Naive thymus-derived CD8-positive, alpha-beta T cell (primary cell): ENCODE results near the gene RIMS4. TPM values are rescaled to one million over a fixed set of nuclear protein-coding genes. Genes with fewer than 3 reads are reported as not detected.

Source experiments
- ATAC-seq, 2 donors: fragments of 150-1000 bp; cut with Tn5 transposase in 1 of 2; sonication (Bioruptor Pico), chemical (Tn5 transposase) in 1 of 2; 1 replicate in 1 of 2; 2 replicates in 1 of 2; pipeline ENCODE4 v1.10.0; 2021; ENCODE audit warnings: mild to moderate bottlenecking in 2 of 2, moderate library complexity in 2 of 2
- POLR2A ChIA-PET: fragments of 350-600 bp; sonication (Branson Sonifier 250); formaldehyde crosslinking; loops from one replicate; lab custom pipeline; 2021; ENCODE audit warnings: antibody characterized with exemption; lab: Charles Lee
- DNase-seq, 10 donors: peaks; one replicate each; pipeline versions ENCODE4 v3.0.0 to v3.0.0-alpha.2; 2020 to 2022
- H3K27ac Mint-ChIP-seq, 10 donors: one replicate each; pipeline ENCODE4 v1.8.0; 2020 to 2022; ENCODE audit warnings: mild to moderate bottlenecking in 10 of 10, mixed read lengths in 10 of 10, moderate library complexity in 4 of 10, inconsistent platforms in 1 of 10
- H3K27me3 Mint-ChIP-seq, 5 donors: one replicate each; pipeline ENCODE4 v1.8.0; 2021 to 2022; ENCODE audit warnings: mixed read lengths in 5 of 5
- H3K36me3 Mint-ChIP-seq, 3 donors: one replicate each; pipeline ENCODE4 v1.8.0; 2020 to 2022; ENCODE audit warnings: mixed read lengths in 3 of 3, mild to moderate bottlenecking in 2 of 3, inconsistent platforms in 1 of 3
- H3K4me1 Mint-ChIP-seq, 4 donors: one replicate each; pipeline ENCODE4 v1.8.0; 2021 to 2022; ENCODE audit warnings: mixed read lengths in 4 of 4
- H3K4me3 Mint-ChIP-seq, 10 donors: one replicate each; pipeline ENCODE4 v1.8.0; 2020 to 2022; ENCODE audit warnings: mild to moderate bottlenecking in 10 of 10, mixed read lengths in 10 of 10, moderate library complexity in 6 of 10, inconsistent platforms in 1 of 10
- H3K9me3 Mint-ChIP-seq, 9 donors: one replicate each; pipeline ENCODE4 v1.8.0; 2020 to 2022; ENCODE audit warnings: mixed read lengths in 9 of 9, mild to moderate bottlenecking in 3 of 9, inconsistent platforms in 1 of 9, moderate library complexity in 1 of 9
- polyA plus RNA-seq, 3 donors: library from polyadenylated mRNA; unstranded; fragments of 300-500 nt; fragmentation: Illumina TruSeq; gene quantifications; one replicate each; pipeline ENCODE4 v1.2.3, GENCODE V29; 2021
- total RNA-seq, 8 experiments: library from RNA in 2 of 8; stranded (reverse) in 2 of 8; gene quantifications; one replicate each; pipeline ENCODE4 v1.2.3 and lab custom pipeline; 2021 to 2026

The RIMS4 gene
- total and polyA plus RNA-seq, 5 experiments from 2014 or later = not detected

DNA sequence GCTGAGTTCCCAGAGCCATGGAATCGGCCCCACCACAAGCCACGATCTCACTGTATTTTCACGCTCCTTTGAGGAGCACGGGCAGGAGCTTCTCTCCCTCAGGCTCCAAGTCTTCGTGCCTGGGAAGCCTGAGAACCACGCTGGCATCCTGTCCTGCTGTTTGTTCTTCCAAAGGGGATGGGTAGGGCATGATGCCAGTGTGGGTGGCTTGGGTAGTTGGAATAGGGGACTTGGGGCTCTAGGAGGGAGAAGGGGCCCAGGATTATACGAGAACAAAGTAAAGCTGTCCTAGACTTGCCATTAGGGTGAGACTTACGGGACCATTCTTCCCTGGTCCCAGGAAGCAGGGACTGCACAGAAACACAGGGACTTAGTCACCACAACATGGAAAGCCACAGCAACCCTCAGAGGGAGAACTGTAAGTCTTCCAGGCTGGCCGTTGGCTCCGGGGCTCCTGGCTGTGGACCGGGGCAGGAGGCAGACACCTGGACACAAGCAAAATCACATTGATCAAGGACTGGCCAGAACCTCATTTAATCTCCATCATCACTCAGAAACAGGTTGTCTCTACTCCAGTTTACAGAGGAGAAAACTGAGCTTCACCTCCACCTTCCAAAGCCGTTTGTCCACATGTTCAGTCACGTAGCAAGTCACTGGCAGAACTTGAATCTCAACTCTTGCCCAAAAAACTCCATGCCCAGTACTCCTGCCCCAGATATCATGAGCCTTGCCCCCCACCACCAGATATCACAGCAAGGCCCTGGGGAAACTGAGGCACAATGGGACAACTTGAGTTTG is 93.8 kb downstream of the RIMS4 start:
- DNase-seq = no peak
- ATAC-seq = no peak
- H3K4me3 Mint-ChIP-seq = no peak overlapping the region
- H3K4me1 Mint-ChIP-seq = peaks cover 0 to 4% (median 2%) of the 10 kb centered on the region in 4 donors
- H3K9me3 Mint-ChIP-seq = no peaks in the 10 kb centered on the region
- H3K27me3 Mint-ChIP-seq = peaks cover 0 to 10% (median 0%) of the 10 kb centered on the region in 5 donors
- POLR2A ChIA-PET = no interaction called here
- no peaks in the 10 kb centered on the region for H3K36me3 Mint-ChIP-seq
- H3K27ac Mint-ChIP-seq = no peak overlapping the region

DNA sequence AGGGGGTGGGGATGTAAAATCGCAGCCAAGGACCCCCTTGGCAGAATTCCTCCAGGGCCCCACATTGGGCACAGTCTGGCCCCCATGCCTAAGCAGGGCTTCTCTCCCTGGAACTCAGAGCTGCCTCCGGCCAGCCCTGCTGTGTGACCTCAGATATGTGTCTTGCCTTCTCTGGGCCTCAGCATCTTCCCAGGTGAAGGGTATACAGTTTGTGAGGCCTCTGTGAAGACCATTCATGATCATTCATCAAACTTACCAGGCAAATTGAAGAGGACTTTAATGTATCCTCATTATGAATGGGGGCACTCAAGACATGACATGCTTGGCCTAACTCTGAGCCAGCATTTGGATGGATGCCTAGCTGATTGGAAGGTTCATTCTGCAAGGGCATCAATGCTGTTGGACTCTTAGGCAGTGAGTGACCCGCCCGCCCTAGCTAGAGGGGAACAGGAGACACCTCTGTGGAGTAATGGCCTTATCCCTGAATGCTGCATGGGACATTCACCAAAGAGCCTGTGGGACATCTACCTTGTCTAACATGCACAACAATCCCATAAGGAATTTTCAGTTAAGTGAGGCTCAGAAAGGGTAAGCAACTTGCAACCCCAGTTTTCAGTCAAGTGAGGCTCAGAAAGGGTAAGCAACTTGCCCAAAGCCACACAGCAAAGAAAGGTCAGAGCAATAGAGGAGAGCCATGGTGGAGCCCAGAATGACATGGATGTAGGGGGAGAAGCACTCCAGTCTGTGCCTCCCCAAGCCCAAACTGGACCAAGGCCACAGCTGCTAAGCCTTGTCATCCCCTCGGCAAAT is 94.6 kb downstream of the RIMS4 start:
- POLR2A ChIA-PET = no interaction called here
- H3K4me3 Mint-ChIP-seq = peak overlapping the region in 1 of 10 donors; percentile 14

DNA sequence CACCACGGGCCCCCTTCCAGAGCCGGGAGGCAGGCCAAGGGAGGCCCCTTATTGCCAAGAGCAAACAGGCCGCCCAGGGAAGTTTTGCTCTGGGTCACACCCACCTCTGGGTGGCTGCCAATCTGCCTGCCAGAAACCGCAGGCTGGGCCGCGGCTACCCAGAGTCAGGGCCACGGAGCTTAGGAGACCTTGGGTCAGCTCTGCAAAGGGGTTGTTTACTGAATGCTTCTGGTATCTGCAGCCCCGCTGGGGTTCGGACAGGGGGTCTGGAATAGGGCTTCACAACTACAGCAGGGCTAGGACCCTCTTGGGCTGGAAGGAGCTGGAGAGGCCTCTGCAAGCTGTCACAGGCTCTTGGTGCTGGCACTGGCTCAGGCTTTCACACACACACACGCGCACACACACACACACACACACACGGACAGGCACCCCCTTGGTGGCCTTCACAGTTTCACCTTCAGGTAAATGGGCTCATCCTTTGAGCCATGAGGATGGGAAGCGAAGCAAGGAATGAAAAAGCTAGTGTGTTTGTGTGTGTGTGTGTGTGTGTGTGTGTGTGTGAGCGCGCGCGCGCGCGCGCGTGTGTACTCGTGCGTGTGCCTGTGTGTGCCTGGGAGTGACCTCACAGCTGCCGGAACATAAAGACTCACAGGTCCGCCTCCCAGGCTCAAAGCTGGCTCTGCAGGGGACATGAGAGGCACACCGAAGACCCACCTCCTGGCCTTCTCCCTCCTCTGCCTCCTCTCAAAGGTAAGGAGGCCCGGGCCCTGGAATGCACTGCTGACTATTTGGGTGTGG is 95.4 kb downstream of the RIMS4 start, which contains the start of gene CCN5:
CCN5 (plus strand) TSS at position 669 of the 798 bp plus-strand sequence; CDS start at position 691, 22 bp downstream.
- no peak for ATAC-seq
- POLR2A ChIA-PET = no interaction called here

More for the DNA sequence above, 94.6 kb downstream of the RIMS4 start:
- H3K27me3 Mint-ChIP-seq = peaks cover 0 to 10% (median 0%) of the 10 kb centered on the region in 5 donors
- ATAC-seq = no peak
- DNase-seq = no peak
- H3K27ac Mint-ChIP-seq = no peak overlapping the region
- no peaks in the 10 kb centered on the region for H3K36me3 Mint-ChIP-seq
- no peaks in the 10 kb centered on the region for H3K9me3 Mint-ChIP-seq
- peaks cover 0 to 4% (median 2%) of the 10 kb centered on the region in 4 donors for H3K4me1 Mint-ChIP-seq

DNA sequence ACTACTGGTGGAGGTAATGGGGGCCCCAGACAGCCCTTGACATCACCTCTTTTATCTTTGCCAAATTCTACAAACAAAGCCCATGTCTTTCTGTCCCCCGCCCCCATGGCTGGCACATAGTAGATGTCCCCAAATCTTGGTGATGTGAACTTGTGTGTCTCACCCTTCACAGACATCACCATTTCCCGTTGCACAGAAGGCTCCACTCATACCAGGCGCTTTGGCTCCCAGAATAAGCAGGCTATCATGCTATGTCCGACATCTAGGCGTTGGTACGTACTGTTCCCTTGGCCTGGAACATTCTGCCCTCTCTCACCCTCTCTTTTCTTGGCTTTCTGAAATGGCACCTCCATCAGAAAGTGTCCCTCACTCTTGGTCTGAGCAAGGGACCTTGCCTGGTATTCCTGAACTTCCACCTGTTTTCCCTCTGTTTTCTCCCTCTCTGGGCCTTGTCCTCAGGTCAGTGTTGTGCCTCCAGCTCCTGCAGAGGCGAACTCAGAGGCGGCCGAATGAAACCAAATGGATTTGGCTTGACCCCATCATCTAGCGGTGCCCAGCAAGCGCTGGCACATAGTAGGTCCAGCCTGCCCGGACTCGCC is 96.1 kb downstream of the RIMS4 start:
- Mint-ChIP-seq H3K4me1 (peaks cover 0 to 4% (median 2%) of the 10 kb centered on the region in 4 donors), H3K36me3 (no peaks in the 10 kb centered on the region), H3K27me3 (peaks cover 0 to 10% (median 0%) of the 10 kb centered on the region in 5 donors), H3K9me3 (no peaks in the 10 kb centered on the region), H3K27ac (no peak overlapping the region), H3K4me3 (no peak overlapping the region)
- ATAC-seq (no peak), DNase-seq (no peak)
- POLR2A ChIA-PET = no interaction called here

More for the DNA sequence above, 95.4 kb downstream of the RIMS4 start, which contains the start of gene CCN5:
- Mint-ChIP-seq H3K36me3 (no peaks in the 10 kb centered on the region), H3K4me1 (peaks cover 0 to 4% (median 2%) of the 10 kb centered on the region in 4 donors), H3K9me3 (no peaks in the 10 kb centered on the region), H3K4me3 (peak within 1 kb of the TSS in 1 of 10 donors; percentile 14), H3K27me3 (peaks cover 0 to 10% (median 0%) of the 10 kb centered on the region in 5 donors), H3K27ac (no peak within 1 kb of the TSS)
- no peak for DNase-seq

DNA sequence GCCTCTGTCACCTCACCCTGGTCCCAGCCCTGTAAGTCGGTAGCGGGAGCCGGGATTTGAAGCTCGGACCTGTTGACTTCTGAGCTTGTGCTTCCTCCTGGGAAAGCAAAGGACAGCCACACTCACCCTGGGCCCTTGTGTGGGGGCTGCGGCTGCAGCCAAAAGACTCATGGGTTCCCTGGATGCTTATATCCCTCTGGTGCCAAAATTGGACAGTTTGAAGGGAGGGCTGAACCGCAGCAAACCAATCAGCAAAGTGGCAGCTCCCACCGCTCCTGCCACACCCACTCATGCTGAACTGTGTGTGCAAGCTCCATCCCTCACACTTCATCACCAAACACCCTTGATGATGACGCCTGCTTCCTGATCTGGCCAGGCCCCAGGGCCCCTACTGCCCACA is 99.1 kb downstream of the RIMS4 start:
- H3K4me1 Mint-ChIP-seq = peaks cover 0 to 4% (median 2%) of the 10 kb centered on the region in 4 donors
- no peak for DNase-seq
- peaks cover 0 to 10% (median 0%) of the 10 kb centered on the region in 5 donors for H3K27me3 Mint-ChIP-seq
- no peak overlapping the region for H3K4me3 Mint-ChIP-seq
- H3K36me3 Mint-ChIP-seq = no peaks in the 10 kb centered on the region
- ATAC-seq = no peak
- no peaks in the 10 kb centered on the region for H3K9me3 Mint-ChIP-seq
- peak overlapping the region in 1 of 10 donors; percentile 69 for H3K27ac Mint-ChIP-seq
- POLR2A ChIA-PET = no interaction called here

DNA sequence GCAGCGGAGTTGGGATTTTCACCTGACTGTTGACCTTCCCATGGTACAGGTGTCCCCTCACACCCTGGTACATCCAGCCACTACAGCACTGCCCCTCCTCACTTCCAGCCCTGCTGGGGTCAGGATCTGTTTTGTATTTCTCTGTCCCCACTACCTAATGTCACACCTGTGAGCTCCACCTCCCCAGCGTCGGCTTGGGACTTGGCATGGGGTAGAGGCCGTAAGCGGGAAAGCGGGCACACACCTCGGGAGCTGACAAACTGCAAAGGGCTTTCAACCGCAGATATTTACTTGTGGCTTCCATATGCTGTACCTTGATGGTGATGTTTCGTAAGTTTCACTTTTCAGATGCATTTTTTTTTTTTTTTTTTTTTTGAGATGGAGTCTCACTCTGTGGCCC is 100.5 kb downstream of the RIMS4 start:
- no peaks in the 10 kb centered on the region for H3K9me3 Mint-ChIP-seq

DNA sequence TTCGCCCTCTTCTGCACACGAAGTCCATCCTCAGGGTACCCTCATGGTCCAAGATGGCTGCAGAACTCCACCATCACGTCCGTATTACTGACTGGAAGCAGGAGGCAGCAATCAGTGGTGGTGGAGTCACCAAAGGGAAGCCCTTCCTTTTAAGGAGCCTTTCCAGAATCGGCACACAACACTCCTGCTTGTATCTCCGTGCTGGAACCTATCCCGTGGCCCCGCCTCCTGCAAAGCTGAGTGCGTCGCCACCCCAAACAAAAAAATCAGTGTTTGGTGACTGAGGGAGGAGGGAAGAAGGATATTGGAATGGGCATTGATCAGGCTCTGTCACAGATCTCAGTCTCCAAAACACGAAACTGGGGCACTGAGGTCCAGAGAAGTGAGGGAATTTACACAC is 101.0 kb downstream of the RIMS4 start:
- Mint-ChIP-seq H3K27ac (no peak overlapping the region), H3K9me3 (no peaks in the 10 kb centered on the region), H3K4me1 (peaks cover 0 to 3% (median under 1%) of the 10 kb centered on the region in 4 donors), H3K27me3 (peaks cover 0 to 9% (median 2%) of the 10 kb centered on the region in 5 donors), H3K36me3 (no peaks in the 10 kb centered on the region), H3K4me3 (no peak overlapping the region)
- ATAC-seq (no peak), DNase-seq (no peak)
- POLR2A ChIA-PET = no interaction called here

More for the DNA sequence above, 100.5 kb downstream of the RIMS4 start:
- ATAC-seq (no peak), DNase-seq (no peak)
- no peaks in the 10 kb centered on the region for H3K36me3 Mint-ChIP-seq
- no peak overlapping the region for H3K4me3 Mint-ChIP-seq
- peaks cover 0 to 10% (median 2%) of the 10 kb centered on the region in 5 donors for H3K27me3 Mint-ChIP-seq
- H3K4me1 Mint-ChIP-seq = peaks cover 0 to 3% (median 2%) of the 10 kb centered on the region in 4 donors
- no peak overlapping the region for H3K27ac Mint-ChIP-seq
- POLR2A ChIA-PET = no interaction called here

DNA sequence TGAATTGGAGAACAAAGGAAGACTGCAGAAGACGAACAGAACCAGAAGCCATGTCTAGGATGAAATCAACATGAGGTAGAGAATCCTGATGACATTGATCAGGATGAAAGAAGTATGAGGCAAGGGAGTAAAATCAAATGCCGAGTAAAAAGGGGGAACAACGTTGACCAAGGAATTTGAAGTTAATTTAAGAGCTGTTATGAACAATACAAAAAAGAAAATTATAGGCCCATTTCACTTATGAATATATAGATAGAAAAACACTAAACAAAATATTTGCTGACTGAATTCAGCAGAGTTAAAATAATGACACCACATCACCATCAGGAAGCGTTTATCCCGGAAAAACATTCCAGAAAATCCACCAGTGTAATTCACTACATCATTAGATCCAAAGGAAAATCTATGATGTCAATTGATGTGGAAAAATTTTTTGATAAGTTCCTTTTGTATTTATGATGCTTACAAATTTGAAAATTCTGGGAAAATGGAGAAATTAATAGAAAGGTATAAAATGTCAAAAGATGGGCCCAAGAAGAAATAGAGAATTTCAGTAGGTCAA is 103.2 kb downstream of the RIMS4 start:
- no peaks in the 10 kb centered on the region for H3K9me3 Mint-ChIP-seq
- POLR2A ChIA-PET = no interaction called here
- no peak overlapping the region for H3K27ac Mint-ChIP-seq
- ATAC-seq = no peak
- DNase-seq = no peak
- no peaks in the 10 kb centered on the region for H3K36me3 Mint-ChIP-seq
- peaks cover 0 to 9% (median 2%) of the 10 kb centered on the region in 5 donors for H3K27me3 Mint-ChIP-seq
- H3K4me3 Mint-ChIP-seq = no peak overlapping the region
- H3K4me1 Mint-ChIP-seq = peaks cover 0 to 2% (median 0%) of the 10 kb centered on the region in 4 donors

DNA sequence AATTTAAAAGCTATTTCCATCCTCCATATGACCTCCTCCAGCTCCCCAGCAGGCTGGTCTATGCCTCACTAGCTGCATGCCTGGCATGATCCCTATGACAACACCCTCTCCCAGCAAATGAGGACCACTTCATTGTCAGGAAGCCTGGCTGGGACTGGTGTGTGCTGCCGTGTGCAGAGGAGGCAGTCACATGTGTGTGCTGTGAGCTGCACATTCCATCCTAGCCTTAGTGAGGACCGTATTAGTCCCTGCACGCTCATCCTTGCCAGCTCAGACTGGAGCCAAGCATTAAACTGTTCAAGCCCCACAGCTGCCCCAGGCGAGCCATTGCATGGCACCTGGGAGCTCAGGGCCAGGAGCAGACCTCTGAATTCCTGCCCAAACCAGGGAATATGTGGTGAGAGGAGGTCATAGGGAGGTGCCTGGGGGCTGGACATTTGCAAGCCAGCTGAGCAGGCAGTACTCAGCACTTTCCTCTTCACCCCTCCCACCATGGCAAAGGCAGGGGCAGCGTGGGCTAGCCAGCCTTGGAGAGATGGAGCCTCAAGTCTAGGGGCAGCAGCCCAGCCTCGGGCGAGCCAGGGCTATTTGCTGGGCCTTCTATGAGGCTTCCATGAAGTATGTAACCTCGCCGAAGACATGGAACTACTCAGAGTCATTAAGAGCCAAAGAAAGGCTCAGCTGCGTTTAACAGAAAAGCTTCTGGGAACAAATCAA is 103.9 kb downstream of the RIMS4 start:
- no peaks in the 10 kb centered on the region for H3K9me3 Mint-ChIP-seq
- H3K4me1 Mint-ChIP-seq = no peaks in the 10 kb centered on the region
- no peaks in the 10 kb centered on the region for H3K36me3 Mint-ChIP-seq
- no peak for DNase-seq
- H3K27me3 Mint-ChIP-seq = peaks cover 0 to 9% (median 2%) of the 10 kb centered on the region in 5 donors
- POLR2A ChIA-PET = no interaction called here
- ATAC-seq = no peak
- H3K27ac Mint-ChIP-seq = no peak overlapping the region
- H3K4me3 Mint-ChIP-seq = no peak overlapping the region

DNA sequence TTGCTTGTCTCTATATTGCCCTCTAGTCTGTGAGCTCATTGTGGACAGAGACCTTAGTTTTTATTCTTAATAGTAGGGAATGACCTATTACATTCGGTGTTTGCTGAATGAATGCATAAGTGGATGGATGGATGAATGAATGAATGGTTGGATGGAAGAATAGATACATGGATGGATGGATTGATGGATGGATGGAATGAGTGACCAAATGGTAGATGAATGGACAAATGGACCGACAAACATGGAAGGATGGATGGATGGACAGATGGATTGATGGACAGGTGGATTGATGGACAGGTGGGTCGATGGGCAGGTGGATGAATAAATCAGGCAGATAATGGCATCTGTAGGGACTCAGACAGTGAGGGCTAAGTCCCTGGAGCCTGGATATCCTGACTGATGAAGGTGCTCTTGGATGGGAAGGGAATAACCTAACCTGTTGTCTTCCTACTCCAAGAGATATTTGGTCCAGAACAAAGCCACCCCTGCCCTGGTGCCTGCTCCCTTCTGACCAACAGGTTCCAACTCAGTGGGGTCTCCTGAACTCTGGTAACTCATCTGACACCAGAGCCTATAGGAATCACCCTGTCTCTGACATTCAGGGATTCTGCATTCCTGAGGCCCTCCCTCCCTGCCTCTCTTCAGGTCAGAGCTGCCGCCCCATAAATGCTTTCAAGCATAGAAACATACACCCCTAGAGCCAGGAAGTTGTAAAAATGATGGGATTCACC is 104.8 kb downstream of the RIMS4 start:
- POLR2A ChIA-PET = no interaction called here
- no peaks in the 10 kb centered on the region for H3K4me1 Mint-ChIP-seq
- H3K9me3 Mint-ChIP-seq = no peaks in the 10 kb centered on the region
- H3K4me3 Mint-ChIP-seq = no peak overlapping the region
- no peak overlapping the region for H3K27ac Mint-ChIP-seq
- ATAC-seq = no peak
- peaks cover 0 to 9% (median 2%) of the 10 kb centered on the region in 5 donors for H3K27me3 Mint-ChIP-seq
- no peaks in the 10 kb centered on the region for H3K36me3 Mint-ChIP-seq
- no peak for DNase-seq

DNA sequence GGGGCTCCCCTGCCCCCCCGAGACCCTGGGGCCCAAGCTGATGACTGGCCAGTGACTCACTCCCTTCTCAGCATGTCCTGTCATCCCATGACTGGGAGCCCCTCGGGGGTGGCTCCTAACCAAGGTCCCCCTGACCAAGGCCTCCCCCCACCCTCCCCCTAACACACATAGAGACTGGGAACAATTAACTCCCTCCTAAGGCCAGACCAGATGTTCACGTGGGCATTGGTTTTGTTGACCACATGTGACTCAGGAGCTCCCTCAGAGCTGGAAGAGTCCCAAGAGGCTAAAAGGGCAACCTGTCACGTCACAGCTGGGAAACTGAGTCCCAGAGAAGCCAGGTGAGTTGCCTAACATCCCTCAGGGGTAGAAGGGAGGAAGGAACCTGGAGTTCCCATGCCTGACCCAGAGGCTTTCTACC is 105.8 kb downstream of the RIMS4 start:
- no peaks in the 10 kb centered on the region for H3K4me1 Mint-ChIP-seq
- POLR2A ChIA-PET = no interaction called here
- H3K36me3 Mint-ChIP-seq = no peaks in the 10 kb centered on the region

More for the DNA sequence above, 105.8 kb downstream of the RIMS4 start:
- H3K9me3 Mint-ChIP-seq = no peaks in the 10 kb centered on the region
- ATAC-seq (no peak), DNase-seq (no peak)
- peaks cover 0 to 9% (median 2%) of the 10 kb centered on the region in 5 donors for H3K27me3 Mint-ChIP-seq
- no peak overlapping the region for H3K27ac Mint-ChIP-seq
- H3K4me3 Mint-ChIP-seq = no peak overlapping the region
